Thyroid gland (tissue), 4 donors: ENCODE data around the gene PPP1R9A. TPM values are rescaled to one million over a fixed set of nuclear protein-coding genes. Genes with fewer than 3 reads are reported as not detected.

ENCODE experiments used
- DNase-seq, 2 donors: peaks; one replicate each; pipeline ENCODE4 v3.0.0-alpha.2; 2019
- H3K27ac ChIP-seq, 3 donors: fragments of 200-600 bp; sonication (generic); 1 replicate in 2 of 3; 2 replicates in 1 of 3; pipeline ENCODE4 v1.5.1; 2016 to 2019; ENCODE audit warnings: mild to moderate bottlenecking in 1 of 3, moderate library complexity in 1 of 3
- H3K27me3 ChIP-seq: fragments of 200-600 bp; sonication (generic); one replicate; pipeline ENCODE4 v1.5.1; 2019
- H3K36me3 ChIP-seq, 2 donors: fragments of 200-600 bp; sonication (generic); one replicate each; pipeline ENCODE4 v1.5.1; 2016 to 2019
- H3K4me1 ChIP-seq, 2 donors: fragments of 200-600 bp; sonication (generic); one replicate each; pipeline ENCODE4 v1.5.1; 2017 to 2019
- H3K4me3 ChIP-seq, 3 donors: fragments of 200-600 bp; sonication (generic); replicated peaks in 1 of 3; 1 replicate in 2 of 3; 2 replicates in 1 of 3; pipeline ENCODE4 v1.5.1; 2016; ENCODE audit warnings: mild to moderate bottlenecking in 1 of 3
- H3K9me3 ChIP-seq: fragments of 200-600 bp; sonication (generic); one replicate; pipeline ENCODE4 v1.5.1; 2017
- POLR2A ChIP-seq, 2 donors: fragments of 450-650 bp; IDR thresholded peaks; one replicate each; pipeline ENCODE4 v1.6.1; 2017; ENCODE audit warnings: antibody characterized with exemption in 2 of 2, mild to moderate bottlenecking in 2 of 2, moderate library complexity in 1 of 2
- WGBS, 2 donors: methylation state at CpG; one replicate each; pipeline ENCODE4 v1.1.5; 2017; 5-methylcytosine and 5-hydroxymethylcytosine counted together
- intact Hi-C: fragments of 100-400 bp; cut with DNase I; formaldehyde crosslinking; loops from one replicate; pipeline ENCODE4 v1.15.1; 2023
- total RNA-seq, 4 donors: library from RNA; depleted of rRNA; stranded (reverse); fragments of >200 nt; gene quantifications; one replicate each; pipeline ENCODE4 v1.2.3, GENCODE V29; 2016
- TF ChIP-seq, protein P1 (sequence below), 6 experiments: fragments of 200-600 bp in 3 of 6; fragments of 450-650 bp in 3 of 6; sonication (generic) in 3 of 6; IDR thresholded peaks; one replicate each; pipeline ENCODE4 v1.5.1; 2016 to 2019; ENCODE audit warnings: antibody characterized with exemption in 6 of 6, mild to moderate bottlenecking in 2 of 6, inconsistent platforms in 1 of 6, moderate library complexity in 1 of 6

The PPP1R9A gene
- total RNA-seq, 4 donors from 2014 or later: 38.8 to 89.6 (median 45.5) TPM

DNA sequence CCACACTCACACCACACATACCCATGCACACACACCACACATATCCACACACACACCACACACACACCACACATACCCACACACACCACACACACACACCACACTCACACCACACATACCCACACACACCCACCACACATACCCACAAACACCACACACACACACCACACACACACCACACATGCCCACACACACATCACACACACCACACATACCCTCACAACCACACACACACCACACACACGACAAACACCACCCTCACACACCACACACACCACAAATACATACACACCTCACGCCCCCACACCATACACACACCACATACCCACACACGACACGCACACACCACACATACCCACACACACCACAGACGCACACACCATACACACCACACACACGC lies 297.2 kb downstream of the PPP1R9A start:
- intact Hi-C loops: no loop called here

DNA sequence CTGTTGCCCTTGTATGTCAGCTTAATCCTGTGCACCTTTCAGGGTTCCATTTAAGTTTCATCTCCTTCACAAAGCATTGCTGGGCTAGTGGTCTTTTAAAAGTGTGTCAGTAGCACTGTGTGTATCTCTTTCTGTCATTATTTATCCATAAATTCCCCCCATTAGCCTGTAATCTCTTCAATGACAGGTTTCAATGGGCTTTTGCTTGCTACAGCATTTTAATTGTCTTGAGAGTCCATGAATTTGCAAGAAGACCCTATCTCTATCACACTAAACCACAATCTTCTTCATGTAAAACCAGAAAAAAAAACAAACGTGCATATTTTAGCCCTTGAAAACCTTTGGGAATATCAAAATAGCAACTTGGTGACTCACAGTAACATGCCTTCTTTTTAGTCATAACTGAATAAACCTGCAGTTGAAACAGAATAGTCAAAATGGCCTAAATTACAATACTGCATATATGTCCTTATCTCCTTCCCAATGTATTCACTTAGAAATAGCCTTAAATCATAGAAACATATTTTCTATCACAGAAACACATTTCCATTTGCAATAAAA lies 298.4 kb downstream of the PPP1R9A start:
- no peak for TF ChIP-seq POLR2A (IDR thresholded peaks at IDR 0.05)
- TF ChIP-seq, protein P1, sequence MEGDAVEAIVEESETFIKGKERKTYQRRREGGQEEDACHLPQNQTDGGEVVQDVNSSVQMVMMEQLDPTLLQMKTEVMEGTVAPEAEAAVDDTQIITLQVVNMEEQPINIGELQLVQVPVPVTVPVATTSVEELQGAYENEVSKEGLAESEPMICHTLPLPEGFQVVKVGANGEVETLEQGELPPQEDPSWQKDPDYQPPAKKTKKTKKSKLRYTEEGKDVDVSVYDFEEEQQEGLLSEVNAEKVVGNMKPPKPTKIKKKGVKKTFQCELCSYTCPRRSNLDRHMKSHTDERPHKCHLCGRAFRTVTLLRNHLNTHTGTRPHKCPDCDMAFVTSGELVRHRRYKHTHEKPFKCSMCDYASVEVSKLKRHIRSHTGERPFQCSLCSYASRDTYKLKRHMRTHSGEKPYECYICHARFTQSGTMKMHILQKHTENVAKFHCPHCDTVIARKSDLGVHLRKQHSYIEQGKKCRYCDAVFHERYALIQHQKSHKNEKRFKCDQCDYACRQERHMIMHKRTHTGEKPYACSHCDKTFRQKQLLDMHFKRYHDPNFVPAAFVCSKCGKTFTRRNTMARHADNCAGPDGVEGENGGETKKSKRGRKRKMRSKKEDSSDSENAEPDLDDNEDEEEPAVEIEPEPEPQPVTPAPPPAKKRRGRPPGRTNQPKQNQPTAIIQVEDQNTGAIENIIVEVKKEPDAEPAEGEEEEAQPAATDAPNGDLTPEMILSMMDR (IDR thresholded peaks at IDR 0.05): no peak
- intact Hi-C loops: no loop called here
- 51 to 57% methylated on average over 1 of the region's 1 CpG for WGBS, 2 donors

More for the DNA sequence above, 297.2 kb downstream of the PPP1R9A start:
- Histone ChIP-seq H3K9me3 (no peaks in the 10 kb centered on the region), H3K27me3 (no peaks in the 10 kb centered on the region), H3K4me3 (no peak overlapping the region), H3K36me3 (no peaks in the 10 kb centered on the region), H3K4me1 (no peaks in the 10 kb centered on the region), H3K27ac (no peak overlapping the region)
- TF ChIP-seq, protein P1 (IDR thresholded peaks at IDR 0.05): no peak
- TF ChIP-seq POLR2A (IDR thresholded peaks at IDR 0.05): no peak
- 93 to 97% methylated on average over 6 of the region's 6 CpGs for WGBS, 2 donors
- DNase-seq: no peak

DNA sequence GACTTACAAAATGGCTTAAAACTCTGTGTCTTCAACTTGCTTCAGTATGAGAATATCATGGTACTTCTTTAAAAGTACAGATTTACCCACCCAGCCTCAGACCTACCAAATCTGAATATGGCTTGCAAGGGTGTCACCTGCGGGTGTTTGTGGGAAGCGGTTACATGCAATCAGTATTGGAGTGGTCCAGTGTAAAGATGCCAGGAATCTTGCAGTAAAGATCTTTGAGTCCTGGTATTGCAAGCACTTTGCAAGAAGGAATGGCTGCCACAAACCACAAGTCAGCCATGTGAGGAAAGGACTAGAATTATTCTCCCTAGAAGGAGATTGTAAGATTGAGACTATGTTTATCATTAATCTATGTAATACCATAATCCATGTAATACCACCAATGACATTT lies 301.9 kb downstream of the PPP1R9A start:
- Histone ChIP-seq H3K27ac (no peak overlapping the region), H3K4me3 (no peak overlapping the region), H3K4me1 (peaks cover 0 to 6% of the 10 kb centered on the region in 2 donors), H3K9me3 (no peaks in the 10 kb centered on the region), H3K27me3 (no peaks in the 10 kb centered on the region), H3K36me3 (no peaks in the 10 kb centered on the region)
- no peak for DNase-seq
- intact Hi-C loops: no loop called here
- TF ChIP-seq, protein P1 (IDR thresholded peaks at IDR 0.05): no peak
- no peak for TF ChIP-seq POLR2A (IDR thresholded peaks at IDR 0.05)
- 94 to 100% methylated on average over 2 of the region's 2 CpGs for WGBS, 2 donors

More for the DNA sequence above, 298.4 kb downstream of the PPP1R9A start:
- Histone ChIP-seq H3K4me1 (no peaks in the 10 kb centered on the region), H3K4me3 (no peak overlapping the region), H3K36me3 (no peaks in the 10 kb centered on the region), H3K27me3 (no peaks in the 10 kb centered on the region), H3K27ac (no peak overlapping the region), H3K9me3 (no peaks in the 10 kb centered on the region)
- DNase-seq: no peak

DNA sequence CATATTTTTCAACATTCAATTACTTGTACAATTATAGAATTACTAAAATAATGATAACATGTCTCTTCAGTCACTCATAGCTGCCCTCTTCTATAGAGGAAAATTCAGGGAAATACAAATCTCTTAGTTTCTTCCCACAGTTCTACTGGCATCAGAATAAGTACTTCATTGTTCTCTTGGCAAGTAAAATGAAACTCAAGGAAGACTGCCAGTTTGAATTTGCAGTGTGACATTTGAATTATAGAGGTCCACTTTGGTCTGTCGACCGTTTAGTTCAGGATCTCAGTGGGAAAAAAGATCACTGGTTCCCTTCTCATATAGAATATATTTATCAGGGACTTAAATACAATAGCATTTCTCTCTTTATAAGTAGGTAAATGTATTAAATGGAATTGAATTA lies 302.4 kb downstream of the PPP1R9A start:
- H3K9me3 ChIP-seq: no peaks in the 10 kb centered on the region
- WGBS, 2 donors: 15 to 29% methylated on average over 2 of the region's 2 CpGs
- no peak for DNase-seq
- intact Hi-C loops: no loop called here
- peaks cover 0 to 6% of the 10 kb centered on the region in 2 donors for H3K4me1 ChIP-seq
- H3K36me3 ChIP-seq: no peaks in the 10 kb centered on the region
- no peak overlapping the region for H3K27ac ChIP-seq
- TF ChIP-seq POLR2A (IDR thresholded peaks at IDR 0.05): no peak
- TF ChIP-seq, protein P1 (IDR thresholded peaks at IDR 0.05): no peak
- H3K27me3 ChIP-seq: no peaks in the 10 kb centered on the region
- no peak overlapping the region for H3K4me3 ChIP-seq

DNA sequence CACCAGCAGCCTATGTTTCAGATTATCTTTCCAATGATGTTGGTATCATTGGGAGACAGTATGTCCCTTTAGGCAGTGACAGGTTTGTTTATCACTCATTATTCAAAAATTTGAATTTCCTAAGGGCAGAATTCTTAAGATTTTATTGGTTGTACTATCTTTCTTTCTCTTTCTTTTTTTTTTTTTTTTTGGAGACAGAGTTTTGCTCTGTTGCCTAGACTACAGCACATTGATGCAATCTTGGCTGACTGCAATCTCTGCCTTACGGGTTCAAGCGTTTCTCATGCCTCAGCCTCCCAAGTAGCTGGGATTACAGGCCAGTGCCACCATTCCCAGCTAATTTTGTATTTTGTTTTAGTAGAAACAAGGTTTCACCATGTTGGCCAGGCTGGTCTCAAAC lies 305.8 kb downstream of the PPP1R9A start:
- no peak for DNase-seq
- Histone ChIP-seq H3K9me3 (no peaks in the 10 kb centered on the region), H3K4me3 (no peak overlapping the region), H3K36me3 (no peaks in the 10 kb centered on the region), H3K27me3 (no peaks in the 10 kb centered on the region), H3K27ac (no peak overlapping the region), H3K4me1 (peaks cover 0 to 6% of the 10 kb centered on the region in 2 donors)
- intact Hi-C loops: no loop called here
- WGBS, 2 donors: 73 to 97% methylated on average over 2 of the region's 2 CpGs
- TF ChIP-seq, protein P1 (IDR thresholded peaks at IDR 0.05): no peak
- TF ChIP-seq POLR2A (IDR thresholded peaks at IDR 0.05): no peak
